ENCODE measurements around the gene TRAPPC2B.
A peak's percentile ranks its signal among the peaks of the same experiment; 100 is the strongest.

Gene TRAPPC2B

GRCh38 chr19:57362997-57363687 lies at the start of gene TRAPPC2B, which contains the start of gene ZNF547:
TSS of gene TRAPPC2B (plus strand) at chr19:57363551. CDS start at chr19:57364834, 1,283 bp downstream.
TSS of gene ZNF547 (plus strand) at chr19:57363551. CDS start at chr19:57368556, 5,005 bp downstream.
- peak; percentile 99 for DNase-seq

GRCh38 chr19:57314146-57314545 lies 49.2 kb upstream of the TRAPPC2B start:
- no peak for DNase-seq

GRCh38 chr19:57317503-57317902 lies 45.8 kb upstream of the TRAPPC2B start:
- DNase-seq: no peak

GRCh38 chr19:57319869-57320179 lies 43.5 kb upstream of the TRAPPC2B start:
- no peak for DNase-seq

- DNase-seq: peak; percentile 96
Observed at GRCh38 chr19:57320180-57321084, 42.9 kb upstream of the TRAPPC2B start, which contains the start of gene ZNF543. TSS of gene ZNF543 (plus strand) at chr19:57320472. CDS start at chr19:57320854, 382 bp downstream.

- no peak for DNase-seq
Observed at GRCh38 chr19:57321116-57321515, 42.2 kb upstream of the TRAPPC2B start.

- DNase-seq: no peak
Observed at GRCh38 chr19:57321751-57322150, 41.6 kb upstream of the TRAPPC2B start.

- no peak for DNase-seq
Observed at GRCh38 chr19:57324992-57325391, 38.4 kb upstream of the TRAPPC2B start.

GRCh38 chr19:57327993-57328392 lies 35.4 kb upstream of the TRAPPC2B start:
- DNase-seq: no peak

GRCh38 chr19:57334191-57334590 lies 29.2 kb upstream of the TRAPPC2B start:
- DNase-seq: no peak

GRCh38 chr19:57338877-57339276 lies 24.5 kb upstream of the TRAPPC2B start:
- DNase-seq: no peak

GRCh38 chr19:57342582-57342981 lies 20.8 kb upstream of the TRAPPC2B start:
- DNase-seq: no peak

GRCh38 chr19:57348136-57348535 lies 15.2 kb upstream of the TRAPPC2B start:
- DNase-seq: no peak

GRCh38 chr19:57350877-57351805 lies 12.2 kb upstream of the TRAPPC2B start, which contains the start of gene ZNF304:
TSS of gene ZNF304 (plus strand) at chr19:57351271. CDS start at chr19:57351665, 394 bp downstream.
- DNase-seq: peak; percentile 93

- DNase-seq: no peak
Observed at GRCh38 chr19:57351867-57352266, 11.5 kb upstream of the TRAPPC2B start.

- DNase-seq: no peak
Observed at GRCh38 chr19:57355916-57356315, 7.4 kb upstream of the TRAPPC2B start.

GRCh38 chr19:57357406-57357805 lies 5.9 kb upstream of the TRAPPC2B start:
- DNase-seq: no peak

- DNase-seq: no peak
Observed at GRCh38 chr19:57359300-57359699, 4.1 kb upstream of the TRAPPC2B start.

- DNase-seq: no peak
Observed at GRCh38 chr19:57362419-57362818, 932 bp upstream of the TRAPPC2B start.

- no peak for DNase-seq
Observed at GRCh38 chr19:57363688-57364181, 384 bp downstream of the TRAPPC2B start.

- DNase-seq: no peak
Observed at GRCh38 chr19:57366776-57367175, 3.4 kb downstream of the TRAPPC2B start.

GRCh38 chr19:57374179-57374578 lies 10.8 kb downstream of the TRAPPC2B start:
- DNase-seq: no peak

All from COR-L47 (cell line).